LNCaP clone FGC (cell line): ENCODE data around the gene TET3.

Experiments
- DNase-seq: peaks from one replicate; pipeline ENCODE4 v3.0.0-alpha.2; 2011; ENCODE audit warnings: low read depth
- H3K4me3 ChIP-seq: 2 replicates; pipeline ENCODE4 v1.5.1; 2011; ENCODE audit warnings: mild to moderate bottlenecking, low read depth, low read length, control low read depth
- TF ChIP-seq, protein P1 (sequence below): IDR thresholded peaks from 2 replicates; pipeline ENCODE4 v1.5.1; 2012; ENCODE audit warnings: mild to moderate bottlenecking; ENCODE audit not compliant: control insufficient read depth, insufficient read depth; ENCODE audit errors: extremely low read depth

The TET3 gene

GRCh38 chr2:74031221-74031620 is 46.5 kb downstream of the TET3 start:
- H3K4me3 ChIP-seq, result no peak overlapping the region
- DNase-seq, result no peak
- TF ChIP-seq, protein P1, sequence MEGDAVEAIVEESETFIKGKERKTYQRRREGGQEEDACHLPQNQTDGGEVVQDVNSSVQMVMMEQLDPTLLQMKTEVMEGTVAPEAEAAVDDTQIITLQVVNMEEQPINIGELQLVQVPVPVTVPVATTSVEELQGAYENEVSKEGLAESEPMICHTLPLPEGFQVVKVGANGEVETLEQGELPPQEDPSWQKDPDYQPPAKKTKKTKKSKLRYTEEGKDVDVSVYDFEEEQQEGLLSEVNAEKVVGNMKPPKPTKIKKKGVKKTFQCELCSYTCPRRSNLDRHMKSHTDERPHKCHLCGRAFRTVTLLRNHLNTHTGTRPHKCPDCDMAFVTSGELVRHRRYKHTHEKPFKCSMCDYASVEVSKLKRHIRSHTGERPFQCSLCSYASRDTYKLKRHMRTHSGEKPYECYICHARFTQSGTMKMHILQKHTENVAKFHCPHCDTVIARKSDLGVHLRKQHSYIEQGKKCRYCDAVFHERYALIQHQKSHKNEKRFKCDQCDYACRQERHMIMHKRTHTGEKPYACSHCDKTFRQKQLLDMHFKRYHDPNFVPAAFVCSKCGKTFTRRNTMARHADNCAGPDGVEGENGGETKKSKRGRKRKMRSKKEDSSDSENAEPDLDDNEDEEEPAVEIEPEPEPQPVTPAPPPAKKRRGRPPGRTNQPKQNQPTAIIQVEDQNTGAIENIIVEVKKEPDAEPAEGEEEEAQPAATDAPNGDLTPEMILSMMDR, result no peak

DNA sequence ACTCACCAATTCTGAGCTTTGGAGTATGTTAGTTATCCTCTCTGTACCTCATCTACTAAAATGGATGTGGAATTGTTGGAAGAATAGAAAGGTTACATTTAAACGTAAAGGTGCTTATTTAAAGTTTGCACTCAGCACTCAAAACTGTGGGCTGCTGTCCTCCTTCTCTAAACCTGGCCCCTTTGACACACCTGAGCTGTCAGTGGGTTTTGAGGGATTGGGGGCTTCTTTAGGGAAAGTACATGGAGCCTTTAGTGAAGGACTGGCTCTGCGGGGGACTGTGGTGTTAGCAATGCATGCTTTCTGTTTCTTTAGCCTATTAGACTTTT is 47.2 kb downstream of the TET3 start:
- H3K4me3 ChIP-seq, result no peak overlapping the region
- DNase-seq, result no peak
- TF ChIP-seq, protein P1, result no peak

DNA sequence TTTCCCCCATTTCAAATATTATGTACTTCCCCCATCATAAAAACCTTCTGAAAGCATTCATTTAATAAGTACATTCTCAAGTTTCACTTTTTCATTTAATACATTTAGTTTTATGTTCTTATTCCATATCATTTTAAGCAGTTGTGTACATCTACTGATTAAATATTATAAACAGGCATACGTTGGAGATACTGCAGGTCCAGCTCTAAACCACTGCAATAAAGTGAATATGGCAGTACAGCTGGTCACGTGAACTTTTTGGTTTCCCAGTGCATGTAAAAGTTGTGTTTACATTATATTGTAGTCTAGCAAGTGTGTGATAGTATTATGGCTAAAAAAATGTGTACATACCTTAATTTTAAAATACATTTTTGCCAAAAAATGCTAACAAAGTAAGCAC is 48.7 kb downstream of the TET3 start:
- TF ChIP-seq, protein P1, result no peak
- no peak for DNase-seq
- H3K4me3 ChIP-seq, result no peak overlapping the region
